Stimulated activated naive CD8-positive, alpha-beta T cell treated with anti-CD3 and anti-CD28 coated beads, Interleukin-15, Interleukin-2, amounts not matched to agents 100 U/mL and 50 U/mL, for 24 hours (primary cell): ENCODE data around the gene PAEP.
"Not testable (repeated sequence)": the region's sequence is repeated elsewhere in the genome, so short reads cannot be mapped to it uniquely, and the experiment has no call there.

Experiments used
- ATAC-seq: fragments of 150-1000 bp; cut with Tn5 transposase; one replicate; pipeline ENCODE4 v1.10.0; 2021
- DNase-seq: peaks from one replicate; pipeline ENCODE4 v3.0.0; 2021

PAEP gene

GRCh38 chr9:135526089-135526729, 35.3 kb upstream of the PAEP start:
- ATAC-seq (no peak), DNase-seq (no peak)

GRCh38 chr9:135526730-135527571, 34.6 kb upstream of the PAEP start:
- DNase-seq: no peak
- no peak for ATAC-seq

GRCh38 chr9:135528842-135529435, 32.6 kb upstream of the PAEP start:
- not testable (repeated sequence) for ATAC-seq, DNase-seq

DNA sequence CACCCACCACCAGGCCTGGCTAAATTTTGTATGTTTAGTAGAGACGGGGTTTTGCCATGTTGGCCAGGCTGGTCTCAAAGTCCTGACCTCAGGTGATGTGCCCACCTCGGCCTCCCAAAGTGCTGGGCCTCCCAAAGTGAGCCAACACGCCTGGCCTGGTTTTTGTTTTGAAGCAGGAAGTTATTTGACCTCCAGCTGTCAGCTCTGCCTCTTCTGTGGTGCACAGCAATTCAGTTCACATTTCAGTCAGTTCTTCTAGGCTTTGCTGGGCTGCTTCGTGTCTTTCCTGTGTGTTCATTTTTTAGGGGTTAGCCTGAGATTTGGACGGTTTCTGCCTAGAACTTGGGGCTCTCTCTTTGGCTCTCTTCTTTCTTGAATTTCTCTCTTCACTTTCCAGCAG, 31.4 kb upstream of the PAEP start:
- DNase-seq (no peak), ATAC-seq (no peak)

GRCh38 chr9:135531096-135531495, 30.5 kb upstream of the PAEP start:
- DNase-seq (no peak), ATAC-seq (no peak)

GRCh38 chr9:135533113-135533512, 28.4 kb upstream of the PAEP start:
- ATAC-seq (no peak), DNase-seq (no peak)

GRCh38 chr9:135533674-135534073, 27.9 kb upstream of the PAEP start:
- DNase-seq: no peak
- ATAC-seq: no peak

GRCh38 chr9:135534192-135534711, 27.3 kb upstream of the PAEP start:
- not testable (repeated sequence) for DNase-seq, ATAC-seq

DNA sequence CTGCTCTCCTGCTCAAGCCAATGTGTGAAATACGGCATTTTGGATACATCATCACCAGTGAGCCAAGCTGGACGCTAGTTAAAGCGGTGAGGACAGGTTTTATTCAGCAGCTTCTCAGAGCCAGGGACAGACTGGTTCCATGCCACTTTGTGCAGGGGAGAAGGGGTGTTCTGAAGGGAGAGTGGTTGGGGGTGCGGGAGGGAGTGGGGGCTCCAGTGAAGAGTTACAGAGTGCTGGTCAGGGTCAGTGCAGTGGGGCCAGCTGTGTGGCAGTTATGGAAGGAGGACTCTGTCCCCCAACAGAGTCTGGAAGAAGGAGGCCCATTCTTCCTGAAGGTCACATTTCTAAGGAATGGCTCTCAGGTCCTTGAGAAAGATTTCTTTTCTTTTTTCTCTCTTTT, 26.7 kb upstream of the PAEP start:
- ATAC-seq, DNase-seq: not testable (repeated sequence)

DNA sequence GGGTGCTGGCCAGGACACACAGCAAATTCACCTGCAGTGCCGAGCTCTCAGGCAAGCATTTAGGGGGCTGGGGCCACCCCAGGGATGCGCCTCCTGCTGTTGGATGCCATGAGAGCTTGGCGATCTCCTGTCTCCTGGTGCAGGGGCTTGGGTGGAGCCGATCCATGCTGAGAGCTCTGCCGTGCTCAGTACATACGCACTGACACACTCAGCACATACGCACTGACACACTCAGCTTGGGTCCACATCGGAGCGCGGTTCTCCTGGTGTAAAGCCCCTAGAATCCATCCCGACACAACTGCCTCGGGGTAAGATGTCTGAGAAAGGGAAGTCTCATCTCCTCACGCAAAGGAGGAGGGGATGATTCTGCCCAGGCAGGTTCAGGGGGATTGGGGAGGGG, 25.9 kb upstream of the PAEP start:
- ATAC-seq, DNase-seq: not testable (repeated sequence)

DNA sequence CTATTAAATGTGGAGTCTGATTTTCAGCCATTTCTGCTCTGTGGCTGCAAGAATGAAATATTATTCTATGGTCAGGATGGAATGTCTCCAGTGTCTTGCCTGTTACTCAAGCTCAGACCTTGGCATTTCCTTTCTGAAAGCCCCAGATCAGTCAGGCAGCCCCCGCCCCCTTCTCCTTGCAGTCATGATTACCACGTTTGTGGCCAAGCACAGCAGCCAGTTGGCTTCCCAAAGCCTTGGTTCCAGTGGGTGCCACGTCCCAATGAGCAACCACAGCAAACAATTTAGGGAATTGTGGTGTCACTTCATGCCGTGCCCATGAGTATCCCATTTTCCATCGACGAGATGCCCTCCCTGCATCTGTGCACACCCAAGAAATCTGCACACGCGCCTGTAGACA, 25.3 kb upstream of the PAEP start:
- ATAC-seq (no peak), DNase-seq (no peak)

GRCh38 chr9:135543262-135543894, 18.2 kb upstream of the PAEP start:
- not testable (repeated sequence) for ATAC-seq, DNase-seq

GRCh38 chr9:135544981-135545635, 16.4 kb upstream of the PAEP start:
- DNase-seq (no peak), ATAC-seq (no peak)

DNA sequence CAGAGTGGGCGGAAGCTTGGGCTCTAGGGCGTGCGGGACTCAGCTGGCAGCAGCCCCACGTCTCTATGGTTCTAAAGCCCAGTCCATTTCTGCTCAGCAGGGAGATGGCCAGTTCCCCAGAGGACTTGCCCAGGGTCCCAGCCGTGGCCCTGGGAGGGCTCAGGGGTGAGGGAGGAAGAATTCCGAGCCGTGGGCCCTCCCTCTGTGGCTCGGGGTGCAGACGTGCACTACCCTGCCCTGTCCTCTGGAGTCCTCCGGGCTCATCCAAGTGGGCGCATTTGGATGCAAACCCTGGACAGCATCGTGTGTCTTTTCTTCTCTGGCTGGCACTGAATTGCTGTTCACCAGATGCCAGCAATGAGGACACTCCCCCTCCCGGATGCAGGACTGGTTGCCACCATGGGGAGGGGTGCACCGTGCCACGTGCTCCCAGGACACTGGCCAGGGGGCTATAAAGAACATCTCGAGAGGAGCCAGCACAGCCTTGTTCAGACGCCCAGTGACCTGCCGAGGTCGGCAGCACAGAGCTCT, 15.8 kb upstream of the PAEP start, which contains the start of gene OBP2A:
OBP2A (plus strand) TSS at position 481 of the 531 bp plus-strand sequence. CDS start 55 bp downstream, outside the sequence.
- DNase-seq, ATAC-seq: not testable (repeated sequence)

DNA sequence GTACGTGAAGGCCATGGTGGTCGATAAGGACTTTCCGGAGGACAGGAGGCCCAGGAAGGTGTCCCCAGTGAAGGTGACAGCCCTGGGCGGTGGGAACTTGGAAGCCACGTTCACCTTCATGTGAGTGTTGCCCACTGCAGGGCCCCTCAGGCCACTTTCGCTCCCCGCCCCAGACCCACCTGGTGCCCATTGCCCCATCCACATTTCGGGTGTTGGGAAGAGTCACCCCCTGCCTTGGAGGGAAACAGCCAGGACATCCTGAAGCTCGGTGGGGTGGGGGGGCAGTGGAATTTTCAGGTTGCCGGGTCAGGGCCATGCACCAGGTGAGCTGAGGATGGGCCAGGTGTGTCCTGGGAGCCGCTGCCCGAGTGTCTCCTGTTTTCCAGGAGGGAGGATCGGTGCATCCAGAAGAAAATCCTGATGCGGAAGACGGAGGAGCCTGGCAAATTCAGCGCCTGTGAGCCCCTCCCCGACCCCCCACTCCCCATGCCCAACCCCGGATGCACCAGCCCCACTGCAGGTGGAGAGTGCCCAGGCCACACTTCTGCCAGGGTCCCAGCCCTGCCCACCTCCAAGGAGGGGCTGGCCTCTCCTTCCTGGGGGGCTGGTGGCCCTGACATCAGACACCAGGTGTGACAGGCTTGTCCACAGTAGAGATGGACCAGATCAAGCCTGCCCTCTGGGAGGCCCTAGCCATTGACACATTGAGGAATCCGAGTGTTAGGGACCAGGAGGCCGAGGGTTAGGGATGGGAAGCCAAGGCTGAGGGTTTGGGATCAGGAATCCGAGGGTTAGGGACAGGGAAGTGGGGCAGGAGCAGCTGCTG, 14.6 kb upstream of the PAEP start:
- not testable (repeated sequence) for DNase-seq, ATAC-seq

DNA sequence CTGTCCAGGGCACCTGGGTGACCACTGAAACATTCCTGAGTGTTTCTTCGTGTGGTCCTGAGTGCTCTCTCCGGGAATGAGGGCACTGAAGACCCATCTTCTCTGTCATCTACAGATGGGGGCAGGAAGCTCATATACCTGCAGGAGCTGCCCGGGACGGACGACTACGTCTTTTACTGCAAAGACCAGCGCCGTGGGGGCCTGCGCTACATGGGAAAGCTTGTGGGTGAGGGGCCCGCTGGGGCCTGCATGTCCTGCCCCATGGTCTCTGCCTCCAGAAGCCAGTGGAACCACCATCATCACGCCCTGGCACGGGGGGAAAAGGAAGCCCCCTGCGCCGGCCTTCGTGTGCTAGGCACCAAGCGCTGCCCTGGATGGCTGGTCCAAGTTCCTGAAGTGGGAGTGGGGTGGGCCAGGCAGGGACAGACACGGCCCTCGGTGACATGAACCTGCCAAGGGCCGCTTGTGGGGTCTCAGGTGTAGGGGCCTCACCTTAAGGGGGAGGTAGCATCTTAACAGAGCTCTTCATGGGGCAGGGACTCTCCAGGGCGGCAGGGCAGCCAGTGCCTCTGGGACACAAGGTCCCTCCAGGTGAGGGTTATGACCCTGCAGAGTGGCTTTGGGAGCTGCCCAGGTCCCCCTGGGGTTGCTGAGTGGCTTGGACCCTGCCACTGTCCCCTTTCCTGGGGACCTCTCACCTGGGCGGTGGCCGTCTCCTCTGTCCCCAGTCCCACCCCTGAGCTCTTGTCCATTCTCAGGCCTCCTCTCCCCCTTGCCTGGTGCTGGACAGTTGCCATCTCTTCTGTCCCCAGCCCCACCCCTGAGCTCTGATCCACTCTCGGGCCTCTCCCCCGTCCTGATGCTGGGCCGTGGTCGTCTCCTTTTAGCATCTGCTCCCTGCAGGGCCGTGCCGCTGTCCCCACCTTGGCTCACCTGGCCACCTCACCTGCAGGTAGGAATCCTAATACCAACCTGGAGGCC, 13.5 kb upstream of the PAEP start:
- ATAC-seq: no peak
- DNase-seq: no peak

- DNase-seq, ATAC-seq: not testable (repeated sequence)
Observed at GRCh38 chr9:135549478-135550343, 11.8 kb upstream of the PAEP start.

DNA sequence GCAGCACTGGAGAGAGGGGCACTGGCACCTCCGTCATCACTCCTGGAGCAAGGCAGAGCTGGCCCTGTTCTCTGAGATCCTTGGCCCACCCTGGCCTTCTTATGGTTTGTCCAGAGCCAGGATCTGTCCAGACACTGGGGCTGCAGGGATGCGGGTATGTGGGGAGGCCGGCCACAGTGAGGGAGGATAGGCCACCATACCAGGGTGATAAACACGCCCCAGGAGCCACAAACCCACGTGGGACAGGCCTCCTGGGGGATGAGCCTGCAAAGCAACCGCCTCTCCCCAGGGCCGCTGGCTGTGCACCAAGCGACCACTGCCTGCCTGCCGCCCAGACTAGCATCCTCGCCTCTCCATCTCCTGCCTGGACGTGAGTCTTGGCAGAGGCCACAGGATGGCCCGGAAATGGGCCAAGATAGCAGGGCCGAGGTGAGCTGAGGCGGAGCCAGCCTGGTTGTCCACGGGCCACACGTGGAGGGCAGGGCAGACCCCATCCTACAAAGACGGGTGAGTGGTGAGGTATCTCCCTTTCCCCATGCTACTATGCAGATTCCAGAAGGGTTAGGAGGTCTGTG, 11.1 kb upstream of the PAEP start:
- no peak for ATAC-seq
- DNase-seq: no peak
